ENCODE results near the gene SHANK3. TPM values are rescaled to one million over a fixed set of nuclear protein-coding genes. Genes with fewer than 3 reads are reported as not detected.
A peak's percentile ranks its signal among the peaks of the same experiment; 100 is the strongest.
"Not testable (repeated sequence)": the region's sequence is repeated elsewhere in the genome, so short reads cannot be mapped to it uniquely, and the experiment has no call there.

Gene SHANK3
- total RNA-seq, 6 experiments from 2014 or later: 9.7 to 16.0 (median 14.8) TPM

DNA sequence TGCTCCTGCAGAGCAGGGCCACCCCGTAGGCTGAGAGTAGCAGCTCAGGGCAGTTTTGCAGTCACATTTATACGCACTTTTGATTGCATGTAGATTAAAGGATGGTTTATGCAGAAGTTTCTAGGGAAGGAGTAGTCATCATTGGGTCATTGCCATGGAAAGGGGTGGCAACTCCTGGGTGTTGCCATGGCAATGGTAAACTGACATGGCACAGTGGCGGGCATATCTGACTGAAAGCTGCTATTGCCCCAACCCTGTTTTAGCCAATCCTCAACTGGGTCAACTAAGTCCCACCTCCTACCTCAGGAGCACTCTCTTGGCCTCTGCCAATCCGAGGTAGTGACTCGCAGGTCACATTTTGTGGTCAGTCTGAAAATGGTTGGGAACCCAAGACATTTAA lies 42.2 kb upstream of the SHANK3 start:
- Histone ChIP-seq H3K4me3 (no peak overlapping the region), H3K9me3 (no peaks in the 10 kb centered on the region), H3K27ac (no peak overlapping the region), H3K4me1 (peaks cover 0 to 6% (median 0%) of the 10 kb centered on the region in 4 donors), H3K36me3 (no peaks in the 10 kb centered on the region), H3K27me3 (no peaks in the 10 kb centered on the region)
- intact Hi-C loops (cut with DNase I): no loop called here
- ATAC-seq (peak in 1 of 4 donors; percentile 4), DNase-seq (no peak)
- no peak for TF ChIP-seq POLR2A (IDR thresholded peaks at IDR 0.05)
- TF ChIP-seq, protein P1, sequence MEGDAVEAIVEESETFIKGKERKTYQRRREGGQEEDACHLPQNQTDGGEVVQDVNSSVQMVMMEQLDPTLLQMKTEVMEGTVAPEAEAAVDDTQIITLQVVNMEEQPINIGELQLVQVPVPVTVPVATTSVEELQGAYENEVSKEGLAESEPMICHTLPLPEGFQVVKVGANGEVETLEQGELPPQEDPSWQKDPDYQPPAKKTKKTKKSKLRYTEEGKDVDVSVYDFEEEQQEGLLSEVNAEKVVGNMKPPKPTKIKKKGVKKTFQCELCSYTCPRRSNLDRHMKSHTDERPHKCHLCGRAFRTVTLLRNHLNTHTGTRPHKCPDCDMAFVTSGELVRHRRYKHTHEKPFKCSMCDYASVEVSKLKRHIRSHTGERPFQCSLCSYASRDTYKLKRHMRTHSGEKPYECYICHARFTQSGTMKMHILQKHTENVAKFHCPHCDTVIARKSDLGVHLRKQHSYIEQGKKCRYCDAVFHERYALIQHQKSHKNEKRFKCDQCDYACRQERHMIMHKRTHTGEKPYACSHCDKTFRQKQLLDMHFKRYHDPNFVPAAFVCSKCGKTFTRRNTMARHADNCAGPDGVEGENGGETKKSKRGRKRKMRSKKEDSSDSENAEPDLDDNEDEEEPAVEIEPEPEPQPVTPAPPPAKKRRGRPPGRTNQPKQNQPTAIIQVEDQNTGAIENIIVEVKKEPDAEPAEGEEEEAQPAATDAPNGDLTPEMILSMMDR (IDR thresholded peaks at IDR 0.05): no peak
- WGBS (ENCODE audit: insufficient coverage, low coverage, low lambda C conversion rate, missing lambda C conversion rate): 87% methylated on average over 3 of the region's 5 CpGs

DNA sequence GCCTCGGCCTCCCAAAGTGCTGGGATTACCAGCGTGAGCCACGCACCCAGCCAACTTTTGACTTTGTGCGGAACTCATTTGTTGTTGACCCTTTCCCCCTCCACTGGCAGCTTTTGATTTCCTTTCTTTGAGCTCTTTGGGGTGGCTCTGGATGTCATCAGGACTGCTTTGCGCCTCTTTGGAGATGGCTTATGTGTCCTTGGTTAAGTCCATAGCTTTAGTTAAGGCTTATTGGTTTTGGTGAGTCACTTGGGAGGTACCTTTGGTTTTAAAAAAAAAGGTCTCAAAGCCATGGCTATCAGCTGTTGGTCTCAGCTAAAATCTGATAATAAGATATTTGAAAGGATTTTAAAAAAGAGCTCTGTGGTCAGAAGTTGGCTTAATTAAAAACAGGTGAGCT lies 39.5 kb upstream of the SHANK3 start:
- Histone ChIP-seq H3K9me3 (no peaks in the 10 kb centered on the region), H3K4me1 (no peaks in the 10 kb centered on the region), H3K27me3 (no peaks in the 10 kb centered on the region), H3K27ac (no peak overlapping the region), H3K36me3 (no peaks in the 10 kb centered on the region), H3K4me3 (no peak overlapping the region)
- WGBS (ENCODE audit: insufficient coverage, low coverage, low lambda C conversion rate, missing lambda C conversion rate): 90% methylated on average over 2 of the region's 5 CpGs
- ATAC-seq: no peak
- intact Hi-C loops (cut with DNase I): no loop called here
- no peak for DNase-seq
- TF ChIP-seq POLR2A (IDR thresholded peaks at IDR 0.05): no peak
- TF ChIP-seq, protein P1 (IDR thresholded peaks at IDR 0.05): no peak

DNA sequence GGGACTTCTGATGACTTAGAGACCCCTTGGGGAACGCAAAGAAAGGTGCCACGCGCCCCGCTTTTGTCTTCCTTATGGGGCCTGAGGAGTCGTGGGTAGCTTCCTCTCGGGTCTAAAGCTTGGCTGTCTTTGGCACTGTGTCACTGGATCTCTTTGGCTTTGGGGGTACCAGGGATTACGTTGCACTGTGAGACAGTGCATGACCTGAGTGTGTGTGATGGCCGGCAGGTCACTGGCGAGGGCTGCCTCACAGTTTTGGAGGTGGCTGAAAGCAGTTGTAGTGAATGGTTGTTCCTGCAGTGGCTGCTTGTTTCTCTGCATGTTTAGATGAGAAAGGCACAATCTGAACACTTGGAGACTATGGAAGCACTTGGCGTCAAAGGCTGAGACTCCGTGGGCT lies 38.9 kb upstream of the SHANK3 start:
- intact Hi-C loops (cut with DNase I): no loop called here
- no peaks in the 10 kb centered on the region for H3K9me3 ChIP-seq
- H3K36me3 ChIP-seq: no peaks in the 10 kb centered on the region
- WGBS (ENCODE audit: insufficient coverage, low coverage, low lambda C conversion rate, missing lambda C conversion rate): 82% methylated on average over 9 of the region's 11 CpGs
- TF ChIP-seq, protein P1 (IDR thresholded peaks at IDR 0.05): no peak
- TF ChIP-seq POLR2A (IDR thresholded peaks at IDR 0.05): no peak
- ATAC-seq (peak in 1 of 4 donors; percentile 19), DNase-seq (no peak)
- no peak overlapping the region for H3K27ac ChIP-seq
- H3K27me3 ChIP-seq: no peaks in the 10 kb centered on the region
- no peaks in the 10 kb centered on the region for H3K4me1 ChIP-seq
- H3K4me3 ChIP-seq: no peak overlapping the region

DNA sequence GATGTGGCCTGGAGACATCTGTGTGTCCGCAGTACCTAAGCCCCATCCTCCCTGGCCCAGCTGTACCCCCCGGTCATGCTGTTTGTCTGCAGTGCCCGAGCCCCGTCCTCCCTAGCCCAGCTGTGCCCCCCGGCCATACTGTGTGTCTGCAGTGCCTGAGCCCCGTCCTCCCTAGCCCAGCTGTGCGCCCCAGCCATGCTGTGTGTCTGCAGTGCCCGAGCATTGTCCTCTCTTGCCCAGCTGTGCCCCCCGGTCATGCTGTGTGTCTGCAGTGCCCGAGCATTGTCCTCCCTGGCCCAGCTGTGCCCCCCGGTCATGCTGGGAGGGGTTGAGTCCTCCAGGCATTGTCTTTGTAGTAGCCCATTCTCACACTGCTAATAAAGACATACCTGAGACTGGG lies 37.0 kb upstream of the SHANK3 start:
- DNase-seq: no peak
- Histone ChIP-seq H3K36me3 (no peaks in the 10 kb centered on the region), H3K9me3 (no peaks in the 10 kb centered on the region), H3K27me3 (no peaks in the 10 kb centered on the region), H3K4me3 (no peak overlapping the region), H3K4me1 (peaks cover 0 to 7% (median 2%) of the 10 kb centered on the region in 4 donors), H3K27ac (no peak overlapping the region)
- WGBS (ENCODE audit: insufficient coverage, low coverage, low lambda C conversion rate, missing lambda C conversion rate): 89% methylated on average over 5 of the region's 11 CpGs
- peak in 1 of 4 donors; percentile 18 for ATAC-seq
- TF ChIP-seq POLR2A (IDR thresholded peaks at IDR 0.05): no peak
- intact Hi-C loops (cut with DNase I): no loop called here

DNA sequence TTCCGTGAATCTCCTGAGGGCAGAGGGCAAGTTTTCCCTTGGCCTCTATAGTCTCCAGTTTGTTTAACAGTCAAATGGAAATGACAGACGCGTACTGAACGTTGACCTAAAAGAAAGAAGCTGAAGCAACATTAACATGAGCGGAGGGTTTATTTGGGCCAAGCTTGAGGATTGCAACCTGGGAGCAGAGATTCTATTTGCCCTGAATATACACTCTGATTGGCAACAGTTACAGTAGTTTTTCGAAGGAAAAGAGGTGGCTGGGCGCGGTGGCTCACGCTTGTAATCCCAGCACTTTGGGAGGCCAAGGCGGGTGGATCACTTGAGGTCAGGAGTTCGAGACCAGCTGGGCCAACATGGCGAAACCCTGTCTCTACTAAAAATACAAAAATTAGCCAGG lies 32.3 kb upstream of the SHANK3 start:
- intact Hi-C loops (cut with DNase I); H3K36me3 ChIP-seq; H3K27me3 ChIP-seq; H3K4me3 ChIP-seq; H3K9me3 ChIP-seq: not testable (repeated sequence)
- DNase-seq (peak in 1 of 3 donors; percentile 62), ATAC-seq (peak; percentile 45 to 67 (median 60))
- WGBS (ENCODE audit: insufficient coverage, low coverage, low lambda C conversion rate, missing lambda C conversion rate): 53% methylated on average over 7 of the region's 12 CpGs
- Histone ChIP-seq H3K4me1 (peaks cover 0 to 27% (median 12%) of the 10 kb centered on the region in 4 donors), H3K27ac (peak overlapping the region in 2 of 3 donors; percentile 16 to 71)
